HCT116 (cell line): ENCODE data around the gene SCYGR7.

Experiments
- CTCF ChIP-seq, 3 experiments: fragments of 200-600 bp in 1 of 3; sonication (generic) in 1 of 3; IDR thresholded peaks in 2 of 3; conservative IDR thresholded peaks in 1 of 3; 2 replicates each; pipeline ENCODE4 v1.5.1; 2012 to 2017; ENCODE audit warnings: low read depth in 2 of 3, low read length in 2 of 3, antibody characterized with exemption in 1 of 3, borderline replicate concordance in 1 of 3, control low read depth in 1 of 3, mild to moderate bottlenecking in 1 of 3, mixed read lengths in 1 of 3, mixed run types in 1 of 3, moderate library complexity in 1 of 3; ENCODE audit not compliant: insufficient read depth in 1 of 3
- EGR1 ChIP-seq: IDR thresholded peaks from 2 replicates; pipeline ENCODE4 v1.6.1; 2012; ENCODE audit warnings: low read depth
- ELF1 ChIP-seq: IDR thresholded peaks from 2 replicates; pipeline ENCODE4 v1.6.1; 2012; ENCODE audit warnings: low read depth, borderline replicate concordance
- EZH2 ChIP-seq: fragments of 200-600 bp; sonication (generic); IDR thresholded peaks from 2 replicates; pipeline ENCODE4 v1.6.1; 2017; ENCODE audit warnings: antibody characterized with exemption, mixed run types
- JUND ChIP-seq: IDR thresholded peaks from 2 replicates; pipeline ENCODE4 v1.6.1; 2012
- MAX ChIP-seq: IDR thresholded peaks from 2 replicates; pipeline ENCODE4 v1.6.1; 2012
- POLR2A ChIP-seq: IDR thresholded peaks from 2 replicates; pipeline ENCODE4 v1.7.0; 2011; ENCODE audit warnings: borderline replicate concordance; ENCODE audit not compliant: insufficient read depth, insufficient read length; ENCODE audit errors: extremely low read depth
- POLR2AphosphoS5 ChIP-seq: IDR thresholded peaks from 2 replicates; pipeline ENCODE4 v1.6.1; 2011; ENCODE audit warnings: mild to moderate bottlenecking, low read depth, low read length, moderate library complexity
- REST ChIP-seq: IDR thresholded peaks from 2 replicates; pipeline ENCODE4 v1.6.1; 2012; ENCODE audit warnings: low read depth
- TCF7L2 ChIP-seq: IDR thresholded peaks from 2 replicates; pipeline ENCODE4 v1.7.0; 2011; ENCODE audit warnings: borderline replicate concordance, inconsistent platforms; ENCODE audit not compliant: insufficient read depth, insufficient read length; ENCODE audit errors: extremely low read depth
- ZBTB33 ChIP-seq: IDR thresholded peaks from 2 replicates; pipeline ENCODE4 v1.6.1; 2011; ENCODE audit warnings: mild to moderate bottlenecking, low read length, moderate library complexity; ENCODE audit not compliant: insufficient replicate concordance; ENCODE audit errors: extremely low read depth
- ZNF274 ChIP-seq: fragments of 200-500 bp; sonication (Bioruptor generic); IDR thresholded peaks from 2 replicates; pipeline ENCODE4 v1.6.1; 2014; ENCODE audit warnings: mild to moderate bottlenecking, low read depth, low read length, inconsistent platforms

- TF ChIP-seq REST (no peak), CTCF (IDR thresholded peaks at IDR 0.05 in 2 of 3, conservative IDR thresholded peaks at IDR 0.05 in 1 of 3; ENCODE audit: borderline replicate concordance in 1 of 3, insufficient read depth in 1 of 3, low read depth in 2 of 3, low read length in 2 of 3) (no peak), MAX (no peak), POLR2A (no peak), ELF1 (no peak), ZBTB33 (no peak), TCF7L2 (no peak), EZH2 (no peak), JUND (no peak), EGR1 (no peak), ZNF274 (no peak), POLR2AphosphoS5 (no peak)
Measured at GRCh38 chr2:227707390-227707789, 20.7 kb upstream of the SCYGR7 start.
